Measurements from ENCODE around the gene KHDC4. TPM values are rescaled to one million over a fixed set of nuclear protein-coding genes. Genes with fewer than 3 reads are reported as not detected.

The KHDC4 gene
- total and polyA plus RNA-seq, 2 experiments from 2014 or later, result 47.1 to 57.7 TPM

DNA sequence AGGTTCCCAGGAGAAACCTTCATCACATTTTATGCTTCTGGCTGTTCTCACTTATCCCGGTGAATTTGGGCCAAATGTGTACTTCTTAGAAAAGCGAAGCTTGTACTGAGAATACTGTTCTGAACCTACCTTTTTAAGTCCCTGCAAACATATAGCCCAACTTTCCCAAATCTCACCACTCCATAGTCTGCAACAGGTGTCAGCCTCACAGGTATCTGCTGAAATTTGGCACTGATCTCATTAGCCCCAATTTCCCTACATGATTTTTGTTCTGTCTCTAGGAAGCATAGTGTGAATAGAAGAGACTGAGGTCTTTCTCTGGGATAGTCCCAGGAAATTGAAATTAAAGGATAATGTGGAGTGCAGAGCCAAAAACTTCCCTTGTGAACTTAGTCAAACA lies 34.5 kb downstream of the KHDC4 start:
- H3K4me2 ChIP-seq, result no peak overlapping the region
- no peak overlapping the region for H3K27ac ChIP-seq (ENCODE audit: low read depth)
- no peak overlapping the region for H3K4me3 Mint-ChIP-seq
- no peaks in the 10 kb centered on the region for H3K9me3 Mint-ChIP-seq
- H4K20me1 ChIP-seq (replicated peaks; ENCODE audit: insufficient read depth), result 0 out of 2 replicates have a peak, but pooled peaks cover 7% of the 10 kb centered on the region
- peaks cover 42% of the 10 kb centered on the region for H3K36me3 ChIP-seq (ENCODE audit: insufficient read depth)
- no peaks in the 10 kb centered on the region for H3K4me1 ChIP-seq (ENCODE audit: insufficient read depth)
- no peak for DNase-seq (ENCODE audit: low spot score)
- no peaks in the 10 kb centered on the region for H3K4me1 Mint-ChIP-seq
- no peak overlapping the region for H3K27ac Mint-ChIP-seq
- H3K27me3 Mint-ChIP-seq (ENCODE audit: insufficient read depth, low read depth, poor library complexity), result no peaks in the 10 kb centered on the region
- H3K9me2 ChIP-seq (ENCODE audit: insufficient read depth), result no peaks in the 10 kb centered on the region
- H3F3A ChIP-seq (replicated peaks; ENCODE audit: low read depth), result peaks cover 14% of the 10 kb centered on the region; the same call in 1 of the 2 replicates
- H3K79me2 ChIP-seq (replicated peaks; ENCODE audit: insufficient read depth), result no peaks in the 10 kb centered on the region
- ATAC-seq, result no peak
- H3K36me3 Mint-ChIP-seq (ENCODE audit: low read depth), result peaks cover 66% of the 10 kb centered on the region
- no peaks in the 10 kb centered on the region for H3K27me3 ChIP-seq (ENCODE audit: insufficient read depth)
- H3K4me3 ChIP-seq, result no peak overlapping the region
- TF ChIP-seq EZH2phosphoT487 (IDR thresholded peaks at IDR 0.05; ENCODE audit: unreplicated experiment) (no peak), ZNF114 (CRISPR knock-in tag; IDR thresholded peaks at IDR 0.05) (no peak), STAT1 (IDR thresholded peaks at IDR 0.05; ENCODE audit: unreplicated experiment) (no peak), ZNF331 (CRISPR knock-in tag; IDR thresholded peaks at IDR 0.05; ENCODE audit: low read depth) (no peak), POLR2AphosphoS5 (IDR thresholded peaks at IDR 0.05; ENCODE audit: low read depth) (no peak)
- H2AFZ ChIP-seq, result no peak overlapping the region

DNA sequence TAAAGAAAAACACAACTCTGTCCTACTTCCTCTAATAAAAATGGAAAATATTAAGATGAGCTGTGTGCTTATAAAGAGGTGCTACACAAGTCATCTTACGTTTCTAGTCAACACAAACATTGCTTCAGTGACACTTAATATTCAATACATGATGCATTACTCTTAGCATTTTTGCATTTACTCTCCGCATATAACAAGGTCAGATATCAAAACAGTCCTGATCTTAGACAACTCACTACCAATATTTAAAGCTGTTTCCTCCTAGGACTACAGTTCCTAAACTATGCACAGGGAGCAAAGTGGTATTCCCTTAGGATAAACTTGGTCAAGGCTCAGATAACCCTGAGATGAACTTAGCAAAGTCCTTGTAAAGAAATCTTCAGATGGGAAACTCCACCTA lies 35.3 kb downstream of the KHDC4 start:
- Histone ChIP-seq H3K36me3 (ENCODE audit: insufficient read depth) (peaks cover 34% of the 10 kb centered on the region), H3K9me2 (ENCODE audit: insufficient read depth) (no peaks in the 10 kb centered on the region), H3K4me1 (ENCODE audit: insufficient read depth) (no peaks in the 10 kb centered on the region), H3K4me2 (no peak overlapping the region), H3K79me2 (replicated peaks; ENCODE audit: insufficient read depth) (no peaks in the 10 kb centered on the region), H3F3A (replicated peaks; ENCODE audit: low read depth) (peaks cover 7% of the 10 kb centered on the region; the same call in 1 of the 2 replicates), H4K20me1 (replicated peaks; ENCODE audit: insufficient read depth) (no peaks in the 10 kb centered on the region), H3K27me3 (ENCODE audit: insufficient read depth) (no peaks in the 10 kb centered on the region), H3K4me3 (no peak overlapping the region), H2AFZ (no peak overlapping the region), H3K27ac (ENCODE audit: low read depth) (no peak overlapping the region)
- H3K27ac Mint-ChIP-seq, result no peak overlapping the region
- no peaks in the 10 kb centered on the region for H3K27me3 Mint-ChIP-seq (ENCODE audit: insufficient read depth, low read depth, poor library complexity)
- ATAC-seq, result no peak
- no peaks in the 10 kb centered on the region for H3K4me1 Mint-ChIP-seq
- no peak overlapping the region for H3K4me3 Mint-ChIP-seq
- no peaks in the 10 kb centered on the region for H3K9me3 Mint-ChIP-seq
- H3K36me3 Mint-ChIP-seq (ENCODE audit: low read depth), result peaks cover 58% of the 10 kb centered on the region
- DNase-seq (ENCODE audit: low spot score), result no peak
- TF ChIP-seq, protein P1, sequence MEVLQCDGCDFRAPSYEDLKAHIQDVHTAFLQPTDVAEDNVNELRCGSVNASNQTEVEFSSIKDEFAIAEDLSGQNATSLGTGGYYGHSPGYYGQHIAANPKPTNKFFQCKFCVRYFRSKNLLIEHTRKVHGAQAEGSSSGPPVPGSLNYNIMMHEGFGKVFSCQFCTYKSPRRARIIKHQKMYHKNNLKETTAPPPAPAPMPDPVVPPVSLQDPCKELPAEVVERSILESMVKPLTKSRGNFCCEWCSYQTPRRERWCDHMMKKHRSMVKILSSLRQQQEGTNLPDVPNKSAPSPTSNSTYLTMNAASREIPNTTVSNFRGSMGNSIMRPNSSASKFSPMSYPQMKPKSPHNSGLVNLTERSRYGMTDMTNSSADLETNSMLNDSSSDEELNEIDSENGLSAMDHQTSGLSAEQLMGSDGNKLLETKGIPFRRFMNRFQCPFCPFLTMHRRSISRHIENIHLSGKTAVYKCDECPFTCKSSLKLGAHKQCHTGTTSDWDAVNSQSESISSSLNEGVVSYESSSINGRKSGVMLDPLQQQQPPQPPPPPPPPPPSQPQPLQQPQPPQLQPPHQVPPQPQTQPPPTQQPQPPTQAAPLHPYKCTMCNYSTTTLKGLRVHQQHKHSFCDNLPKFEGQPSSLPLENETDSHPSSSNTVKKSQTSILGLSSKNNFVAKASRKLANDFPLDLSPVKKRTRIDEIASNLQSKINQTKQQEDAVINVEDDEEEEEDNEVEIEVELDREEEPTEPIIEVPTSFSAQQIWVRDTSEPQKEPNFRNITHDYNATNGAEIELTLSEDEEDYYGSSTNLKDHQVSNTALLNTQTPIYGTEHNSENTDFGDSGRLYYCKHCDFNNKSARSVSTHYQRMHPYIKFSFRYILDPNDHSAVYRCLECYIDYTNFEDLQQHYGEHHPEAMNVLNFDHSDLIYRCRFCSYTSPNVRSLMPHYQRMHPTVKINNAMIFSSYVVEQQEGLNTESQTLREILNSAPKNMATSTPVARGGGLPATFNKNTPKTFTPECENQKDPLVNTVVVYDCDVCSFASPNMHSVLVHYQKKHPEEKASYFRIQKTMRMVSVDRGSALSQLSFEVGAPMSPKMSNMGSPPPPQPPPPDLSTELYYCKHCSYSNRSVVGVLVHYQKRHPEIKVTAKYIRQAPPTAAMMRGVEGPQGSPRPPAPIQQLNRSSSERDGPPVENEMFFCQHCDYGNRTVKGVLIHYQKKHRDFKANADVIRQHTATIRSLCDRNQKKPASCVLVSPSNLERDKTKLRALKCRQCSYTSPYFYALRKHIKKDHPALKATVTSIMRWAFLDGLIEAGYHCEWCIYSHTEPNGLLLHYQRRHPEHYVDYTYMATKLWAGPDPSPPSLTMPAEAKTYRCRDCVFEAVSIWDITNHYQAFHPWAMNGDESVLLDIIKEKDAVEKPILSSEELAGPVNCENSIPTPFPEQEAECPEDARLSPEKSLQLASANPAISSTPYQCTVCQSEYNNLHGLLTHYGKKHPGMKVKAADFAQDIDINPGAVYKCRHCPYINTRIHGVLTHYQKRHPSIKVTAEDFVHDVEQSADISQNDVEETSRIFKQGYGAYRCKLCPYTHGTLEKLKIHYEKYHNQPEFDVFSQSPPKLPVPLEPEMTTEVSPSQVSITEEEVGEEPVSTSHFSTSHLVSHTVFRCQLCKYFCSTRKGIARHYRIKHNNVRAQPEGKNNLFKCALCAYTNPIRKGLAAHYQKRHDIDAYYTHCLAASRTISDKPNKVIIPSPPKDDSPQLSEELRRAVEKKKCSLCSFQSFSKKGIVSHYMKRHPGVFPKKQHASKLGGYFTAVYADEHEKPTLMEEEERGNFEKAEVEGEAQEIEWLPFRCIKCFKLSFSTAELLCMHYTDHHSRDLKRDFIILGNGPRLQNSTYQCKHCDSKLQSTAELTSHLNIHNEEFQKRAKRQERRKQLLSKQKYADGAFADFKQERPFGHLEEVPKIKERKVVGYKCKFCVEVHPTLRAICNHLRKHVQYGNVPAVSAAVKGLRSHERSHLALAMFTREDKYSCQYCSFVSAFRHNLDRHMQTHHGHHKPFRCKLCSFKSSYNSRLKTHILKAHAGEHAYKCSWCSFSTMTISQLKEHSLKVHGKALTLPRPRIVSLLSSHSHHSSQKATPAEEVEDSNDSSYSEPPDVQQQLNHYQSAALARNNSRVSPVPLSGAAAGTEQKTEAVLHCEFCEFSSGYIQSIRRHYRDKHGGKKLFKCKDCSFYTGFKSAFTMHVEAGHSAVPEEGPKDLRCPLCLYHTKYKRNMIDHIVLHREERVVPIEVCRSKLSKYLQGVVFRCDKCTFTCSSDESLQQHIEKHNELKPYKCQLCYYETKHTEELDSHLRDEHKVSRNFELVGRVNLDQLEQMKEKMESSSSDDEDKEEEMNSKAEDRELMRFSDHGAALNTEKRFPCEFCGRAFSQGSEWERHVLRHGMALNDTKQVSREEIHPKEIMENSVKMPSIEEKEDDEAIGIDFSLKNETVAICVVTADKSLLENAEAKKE (CRISPR knock-in tag; IDR thresholded peaks at IDR 0.05), result no peak
- TF ChIP-seq, protein P2, sequence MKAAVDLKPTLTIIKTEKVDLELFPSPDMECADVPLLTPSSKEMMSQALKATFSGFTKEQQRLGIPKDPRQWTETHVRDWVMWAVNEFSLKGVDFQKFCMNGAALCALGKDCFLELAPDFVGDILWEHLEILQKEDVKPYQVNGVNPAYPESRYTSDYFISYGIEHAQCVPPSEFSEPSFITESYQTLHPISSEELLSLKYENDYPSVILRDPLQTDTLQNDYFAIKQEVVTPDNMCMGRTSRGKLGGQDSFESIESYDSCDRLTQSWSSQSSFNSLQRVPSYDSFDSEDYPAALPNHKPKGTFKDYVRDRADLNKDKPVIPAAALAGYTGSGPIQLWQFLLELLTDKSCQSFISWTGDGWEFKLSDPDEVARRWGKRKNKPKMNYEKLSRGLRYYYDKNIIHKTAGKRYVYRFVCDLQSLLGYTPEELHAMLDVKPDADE (IDR thresholded peaks at IDR 0.05), result no peak
- no peak for TF ChIP-seq JUNB (IDR thresholded peaks at IDR 0.05; ENCODE audit: unreplicated experiment)
- TF ChIP-seq NANOG (IDR thresholded peaks at IDR 0.05; ENCODE audit: borderline replicate concordance), result no peak
- TF ChIP-seq EZH2 (IDR thresholded peaks at IDR 0.05; ENCODE audit: low read depth, unreplicated experiment), result no peak
- no peak for TF ChIP-seq EZH2phosphoT487 (IDR thresholded peaks at IDR 0.05; ENCODE audit: unreplicated experiment)
- TF ChIP-seq ZNF114 (CRISPR knock-in tag; IDR thresholded peaks at IDR 0.05), result no peak
- no peak for TF ChIP-seq POLR2AphosphoS5 (IDR thresholded peaks at IDR 0.05; ENCODE audit: low read depth)
- TF ChIP-seq CREB1 (CRISPR knock-in tag; IDR thresholded peaks at IDR 0.05; ENCODE audit: low read depth), result no peak
- no peak for TF ChIP-seq REST (IDR thresholded peaks at IDR 0.05; ENCODE audit: unreplicated experiment)
- no peak for TF ChIP-seq ZNF331 (CRISPR knock-in tag; IDR thresholded peaks at IDR 0.05; ENCODE audit: low read depth)

Data from GM23338 (cell line).